GM23338 (cell line): ENCODE results near the gene CHCHD3.

Experiments
- CREB1 ChIP-seq: fragments of 250-450 bp; sonication (Bioruptor Pico); IDR thresholded peaks from 2 replicates; pipeline ENCODE4 v1.5.0; 2020; ENCODE audit warnings: low read depth, mild to moderate bottlenecking, moderate library complexity
- EZH2 ChIP-seq: fragments of 200-600 bp; sonication (generic); IDR thresholded peaks from one replicate; pipeline ENCODE4 v1.8.0; 2017; ENCODE audit warnings: antibody characterized with exemption, mild to moderate bottlenecking, low read depth; ENCODE audit not compliant: unreplicated experiment
- TF ChIP-seq, protein P1 (sequence below), 2 experiments: fragments of 200-600 bp in 1 of 2; sonication (generic) in 1 of 2; conservative IDR thresholded peaks; 2 replicates each; pipeline versions ENCODE4 v1.5.1 to v1.6.1; 2016 to 2017; ENCODE audit warnings: antibody characterized with exemption in 2 of 2, low read depth in 2 of 2, mild to moderate bottlenecking in 2 of 2, moderate library complexity in 1 of 2

DNA sequence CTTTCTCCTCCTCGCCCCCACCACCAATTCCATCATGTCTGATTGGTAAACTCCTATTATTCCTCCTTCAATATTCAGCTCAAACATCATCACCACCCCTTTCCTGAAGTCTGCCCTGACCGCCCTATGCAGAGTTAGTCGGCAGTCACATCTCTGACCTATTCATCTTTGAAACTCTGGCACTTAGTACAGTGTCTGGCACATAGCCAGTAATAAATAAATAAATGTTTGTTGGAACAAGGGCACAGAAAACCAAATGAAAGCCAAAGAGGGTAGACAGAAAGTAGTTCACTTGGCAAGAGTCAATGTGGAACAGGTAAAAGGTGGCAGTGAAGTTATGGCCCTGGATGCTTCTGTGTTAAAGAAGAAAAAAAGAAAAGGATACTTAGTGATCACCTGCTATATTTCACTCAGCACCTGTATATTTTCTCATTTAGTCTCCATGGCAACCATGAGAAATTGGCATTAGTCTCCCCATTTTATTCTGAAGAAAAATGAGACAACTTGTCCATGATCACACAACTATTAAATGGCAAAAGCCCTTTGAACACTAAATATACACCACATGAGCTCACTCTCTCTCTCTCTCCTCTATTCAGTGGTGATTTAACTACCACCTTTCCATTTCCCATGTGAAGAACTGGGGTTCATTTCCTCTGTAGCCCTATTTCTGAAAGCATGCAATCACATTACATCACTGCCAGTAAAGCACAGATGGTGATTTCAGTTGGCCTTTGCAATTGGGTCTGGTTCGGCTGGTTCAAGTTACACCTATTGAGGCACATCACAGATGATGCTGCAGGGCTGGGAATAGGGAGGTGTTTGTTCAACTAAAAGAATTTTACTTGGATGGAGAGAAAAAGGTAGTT lies 25.3 kb downstream of the CHCHD3 start:
- no peak for TF ChIP-seq EZH2
- TF ChIP-seq CREB1 (CRISPR knock-in tag): no peak
- TF ChIP-seq, protein P1, sequence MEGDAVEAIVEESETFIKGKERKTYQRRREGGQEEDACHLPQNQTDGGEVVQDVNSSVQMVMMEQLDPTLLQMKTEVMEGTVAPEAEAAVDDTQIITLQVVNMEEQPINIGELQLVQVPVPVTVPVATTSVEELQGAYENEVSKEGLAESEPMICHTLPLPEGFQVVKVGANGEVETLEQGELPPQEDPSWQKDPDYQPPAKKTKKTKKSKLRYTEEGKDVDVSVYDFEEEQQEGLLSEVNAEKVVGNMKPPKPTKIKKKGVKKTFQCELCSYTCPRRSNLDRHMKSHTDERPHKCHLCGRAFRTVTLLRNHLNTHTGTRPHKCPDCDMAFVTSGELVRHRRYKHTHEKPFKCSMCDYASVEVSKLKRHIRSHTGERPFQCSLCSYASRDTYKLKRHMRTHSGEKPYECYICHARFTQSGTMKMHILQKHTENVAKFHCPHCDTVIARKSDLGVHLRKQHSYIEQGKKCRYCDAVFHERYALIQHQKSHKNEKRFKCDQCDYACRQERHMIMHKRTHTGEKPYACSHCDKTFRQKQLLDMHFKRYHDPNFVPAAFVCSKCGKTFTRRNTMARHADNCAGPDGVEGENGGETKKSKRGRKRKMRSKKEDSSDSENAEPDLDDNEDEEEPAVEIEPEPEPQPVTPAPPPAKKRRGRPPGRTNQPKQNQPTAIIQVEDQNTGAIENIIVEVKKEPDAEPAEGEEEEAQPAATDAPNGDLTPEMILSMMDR (conservative IDR thresholded peaks at IDR 0.05; ENCODE audit: low read depth in 2 of 2): no peak
